G401.6 (cell line): Measurements from ENCODE around the gene BEST4.
"Not testable (repeated sequence)": the region's sequence is repeated elsewhere in the genome, so short reads cannot be mapped to it uniquely, and the experiment has no call there.

Source experiments
- FAIRE-seq: peaks from 2 replicates; lab custom pipeline; 2012; peaks lifted over from hg19 to GRCh38; lab: Jason Lieb, UNC

The BEST4 gene

GRCh38 chr1:44777547-44777946 lies 10.4 kb downstream of the BEST4 start:
- no peak for FAIRE-seq

- no peak for FAIRE-seq
Measured at GRCh38 chr1:44776730-44777068, 11.3 kb downstream of the BEST4 start.

GRCh38 chr1:44775930-44776729 lies 11.8 kb downstream of the BEST4 start:
- FAIRE-seq: no peak

DNA sequence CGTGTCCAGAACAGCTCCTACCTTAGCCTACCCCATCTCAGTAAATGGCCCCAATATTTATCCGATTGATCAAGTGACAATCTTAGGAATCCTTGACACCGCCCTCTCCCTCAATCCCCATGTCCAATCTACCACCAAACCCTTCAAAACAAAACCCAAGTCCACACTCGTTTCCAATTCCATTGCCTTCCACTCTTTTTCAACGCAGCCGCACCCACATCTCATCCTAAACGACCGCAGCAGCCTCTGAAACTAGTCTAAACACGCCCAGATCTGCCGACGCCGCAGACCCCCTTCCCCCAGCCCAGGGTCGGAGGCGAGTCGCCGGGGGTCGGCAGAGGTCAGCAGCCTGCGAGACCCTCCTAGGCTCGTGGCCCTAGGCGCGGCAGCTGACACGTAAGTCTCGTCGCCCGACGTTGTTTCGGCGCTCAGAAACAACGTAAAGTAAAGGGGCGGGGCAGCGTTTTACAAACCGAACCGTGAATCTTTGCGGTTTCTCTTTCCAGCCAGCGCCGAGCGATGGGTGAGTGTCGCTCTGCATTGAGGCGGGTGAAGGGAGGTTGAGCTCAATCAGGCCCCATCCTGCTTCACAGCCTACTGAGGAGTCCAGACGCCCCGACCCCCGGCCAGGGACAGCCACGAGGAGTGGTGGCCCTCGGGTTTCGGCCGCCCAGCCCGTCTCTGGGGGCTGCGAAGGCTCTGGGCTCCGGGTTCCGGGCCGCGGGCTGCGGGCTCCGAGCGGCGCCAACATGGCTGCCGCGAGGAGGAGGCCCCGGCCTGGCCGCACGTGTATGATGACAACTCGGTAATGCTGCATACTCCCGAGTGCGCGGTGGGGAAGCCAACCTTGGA lies 12.7 kb downstream of the BEST4 start, which contains the start of gene RPS8:
Gene RPS8, plus strand, starts transcription at position 463 of the 852 bp plus-strand sequence. Its CDS starts 57 bp downstream, at position 520.
- peak; percentile 72 for FAIRE-seq

- not testable (repeated sequence) for FAIRE-seq
Measured at GRCh38 chr1:44766421-44766820, 21.5 kb downstream of the BEST4 start.

- no peak for FAIRE-seq
Measured at GRCh38 chr1:44760876-44761275, 27.1 kb downstream of the BEST4 start.

DNA sequence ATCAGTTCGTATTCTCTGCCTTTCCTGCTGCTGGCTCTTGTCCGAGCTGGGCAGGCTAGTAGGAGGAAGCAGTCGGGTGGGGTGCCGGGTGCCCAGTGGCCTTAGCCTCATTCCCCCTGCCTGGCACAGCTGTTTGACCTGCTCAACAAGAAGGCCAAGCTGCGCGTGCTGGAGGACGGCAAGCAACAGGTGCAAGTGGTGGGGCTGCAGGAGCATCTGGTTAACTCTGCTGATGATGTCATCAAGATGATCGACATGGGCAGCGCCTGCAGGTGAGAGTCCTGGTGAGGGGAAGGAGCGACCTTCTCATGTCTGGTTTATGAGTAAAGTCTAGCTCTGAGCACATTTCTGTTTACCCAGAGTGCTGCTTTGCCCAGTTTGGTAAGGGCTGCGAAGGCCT lies 28.9 kb downstream of the BEST4 start:
- FAIRE-seq: no peak

DNA sequence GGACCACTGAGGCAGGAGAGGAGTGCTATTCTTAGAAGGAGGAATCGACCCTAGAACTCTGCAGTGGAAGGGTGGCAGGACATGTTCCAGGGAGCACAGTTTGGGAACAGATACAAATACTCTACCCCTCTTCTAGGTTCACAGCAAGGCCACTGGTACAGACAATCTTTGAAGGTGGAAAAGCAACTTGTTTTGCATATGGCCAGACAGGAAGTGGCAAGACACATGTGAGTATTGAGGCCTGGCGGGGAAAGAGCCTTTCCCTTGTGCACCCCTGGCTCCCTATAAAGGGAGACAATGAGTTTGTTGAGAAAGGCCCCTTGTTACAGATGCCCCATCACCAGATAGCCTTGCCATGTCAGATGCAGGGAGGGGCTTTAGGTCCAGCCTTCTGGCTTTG lies 30.6 kb downstream of the BEST4 start:
- FAIRE-seq: no peak

- FAIRE-seq: no peak
Measured at GRCh38 chr1:44747878-44748277, 40.1 kb downstream of the BEST4 start.

- FAIRE-seq: no peak
Measured at GRCh38 chr1:44743211-44743610, 44.8 kb downstream of the BEST4 start.

GRCh38 chr1:44740179-44740617 lies 47.8 kb downstream of the BEST4 start:
- no peak for FAIRE-seq

DNA sequence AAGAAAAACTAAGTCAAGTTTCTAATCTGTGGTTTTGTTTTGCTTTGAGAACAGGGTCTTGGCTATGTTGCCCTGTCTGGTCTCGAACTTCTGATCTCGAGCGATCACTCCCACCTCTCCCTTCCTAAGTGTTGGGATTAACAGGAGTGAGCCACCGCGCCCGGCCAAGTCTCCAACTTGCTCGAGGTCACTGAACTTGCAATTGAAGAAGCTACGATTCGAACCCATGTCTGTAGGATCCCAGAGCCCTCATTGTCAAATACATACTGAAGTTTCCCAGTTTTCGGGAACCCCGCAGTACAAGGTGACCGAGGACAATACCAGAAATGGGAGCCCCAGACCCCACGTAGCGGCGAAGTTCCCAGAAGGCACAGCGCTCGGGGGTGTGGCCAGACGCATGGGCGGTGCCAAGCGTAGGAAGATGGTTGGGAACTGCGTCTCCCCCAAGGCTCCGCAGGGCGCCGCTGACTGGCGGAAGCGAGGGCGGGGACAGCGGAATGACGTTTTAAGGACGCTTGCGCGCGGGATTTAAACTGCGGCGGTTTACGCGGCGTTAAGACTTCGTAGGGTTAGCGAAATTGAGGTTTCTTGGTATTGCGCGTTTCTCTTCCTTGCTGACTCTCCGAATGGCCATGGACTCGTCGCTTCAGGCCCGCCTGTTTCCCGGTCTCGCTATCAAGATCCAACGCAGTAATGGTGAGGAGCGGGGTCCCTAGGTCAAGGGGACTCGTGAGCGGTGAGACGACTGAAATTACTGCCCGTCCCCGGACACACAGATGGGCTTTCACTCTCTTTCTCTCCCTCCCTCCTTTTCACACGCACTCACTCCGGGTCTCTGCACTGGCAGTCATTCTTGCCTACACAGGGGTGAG lies 48.4 kb downstream of the BEST4 start, which contains the start of gene KIF2C:
Gene KIF2C, plus strand, starts transcription at position 531 of the 872 bp plus-strand sequence. Its CDS starts 96 bp downstream, at position 627.
- peak; percentile 98 for FAIRE-seq

- not testable (repeated sequence) for FAIRE-seq
Measured at GRCh38 chr1:44738953-44739306, 49.0 kb downstream of the BEST4 start.

DNA sequence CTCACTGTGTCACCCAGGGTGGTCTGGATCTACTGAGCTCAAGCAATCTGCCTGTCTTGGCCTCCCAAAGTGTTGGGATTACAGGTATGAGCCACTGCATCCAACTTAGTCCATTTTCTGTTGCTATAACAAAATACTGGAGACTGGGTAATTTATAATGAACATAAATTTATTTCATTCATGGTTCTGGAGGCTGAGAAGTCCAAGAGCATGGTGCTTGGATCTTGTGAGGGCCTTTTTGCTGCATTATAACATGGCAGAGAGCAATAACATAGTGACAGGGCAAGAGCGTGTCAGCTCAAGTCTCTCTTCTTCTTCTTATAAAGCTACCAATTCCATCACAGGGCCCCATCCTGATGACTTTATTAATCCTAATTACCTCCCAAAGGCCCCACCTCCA lies 52.0 kb downstream of the BEST4 start:
- no peak for FAIRE-seq

- no peak for FAIRE-seq
Measured at GRCh38 chr1:44733784-44734183, 54.2 kb downstream of the BEST4 start.
